DMS 273 (cell line): Measurements from ENCODE around the gene EHD4.

Experiments
- DNase-seq: peaks from one replicate; lab custom pipeline; 2025; ENCODE audit not compliant: unreplicated experiment; lab: John Stamatoyannopoulos, UW

EHD4 gene

DNA sequence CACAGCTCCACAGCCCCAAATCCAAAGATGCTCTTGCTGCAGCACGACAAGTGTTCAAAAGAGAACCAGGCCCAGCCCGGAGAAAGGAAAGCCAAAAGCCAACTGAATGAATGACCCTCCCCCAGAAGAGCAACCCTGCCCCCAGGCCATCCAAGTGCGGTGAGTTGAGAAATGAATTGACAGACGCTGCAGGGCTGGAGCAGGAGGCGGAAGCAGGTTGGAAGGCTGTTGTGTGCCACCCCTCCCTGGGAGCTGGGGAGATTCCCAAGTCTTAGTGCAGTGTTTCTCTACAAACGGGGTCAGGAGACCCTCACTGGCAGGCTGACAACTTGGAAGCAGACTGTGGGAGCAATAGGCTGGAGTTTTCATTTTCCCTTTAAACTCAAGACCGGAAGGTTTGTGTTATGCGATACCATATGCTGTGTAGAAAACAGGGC is 75.0 kb downstream of the EHD4 start:
- peak; percentile 89 for DNase-seq

DNA sequence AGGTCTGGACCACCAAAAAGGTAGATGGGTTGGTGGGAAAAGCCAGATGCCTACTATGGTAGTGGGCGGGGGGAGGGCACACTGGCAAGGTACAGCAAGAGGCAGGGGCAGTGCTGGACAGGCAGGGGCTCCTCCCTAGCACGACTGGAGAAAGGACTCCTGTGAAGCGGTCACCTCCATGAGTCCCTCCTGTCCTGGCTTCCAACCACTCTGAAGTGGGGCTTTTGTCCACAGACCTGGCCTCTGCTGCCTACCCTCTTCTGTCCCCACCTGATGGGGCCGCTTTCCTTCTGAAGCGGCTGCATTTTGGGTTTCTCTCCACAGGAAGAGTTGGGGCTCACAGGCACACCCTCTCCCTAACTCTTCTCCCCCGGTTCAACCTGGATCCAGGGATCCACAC is 75.8 kb downstream of the EHD4 start:
- DNase-seq, result peak; percentile 12

DNA sequence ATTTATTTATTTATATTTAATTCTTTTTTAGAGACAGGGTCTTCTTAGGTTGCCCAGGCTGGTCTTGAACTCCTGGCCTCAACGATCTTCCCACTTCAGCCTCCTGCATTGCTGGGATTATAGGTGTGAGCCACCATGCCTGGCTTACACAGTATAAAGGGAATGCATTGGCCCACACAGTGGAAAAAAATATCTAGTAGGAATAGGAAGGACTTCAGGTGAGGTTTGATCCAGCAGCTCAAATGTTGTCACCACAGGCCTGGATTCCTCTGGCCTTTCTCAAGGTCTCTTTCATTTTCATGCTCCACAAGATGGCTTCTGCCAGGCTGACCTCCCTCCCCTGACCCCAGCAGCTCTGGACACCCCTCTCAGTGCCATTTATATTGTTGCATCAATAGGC is 76.4 kb downstream of the EHD4 start:
- no peak for DNase-seq

DNA sequence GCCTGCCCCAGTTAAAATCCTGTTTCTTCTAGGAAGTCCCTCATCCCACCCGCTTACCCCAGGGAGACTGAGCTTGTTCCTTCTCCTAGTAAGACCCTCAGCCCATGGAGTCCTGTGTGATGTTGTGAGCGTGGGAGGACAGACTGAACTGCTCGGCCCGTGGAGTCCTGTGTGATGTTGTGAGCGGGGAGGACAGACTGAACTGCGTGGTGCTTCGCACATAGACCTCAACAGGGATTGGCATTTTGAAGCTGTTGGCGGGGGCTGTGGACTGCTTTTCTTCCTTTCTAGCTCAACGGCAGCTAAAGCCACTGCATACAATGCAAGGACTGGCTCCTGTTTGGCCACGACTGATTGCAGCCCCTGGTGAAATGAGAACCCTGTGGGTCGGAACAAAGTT is 76.9 kb downstream of the EHD4 start:
- no peak for DNase-seq

DNA sequence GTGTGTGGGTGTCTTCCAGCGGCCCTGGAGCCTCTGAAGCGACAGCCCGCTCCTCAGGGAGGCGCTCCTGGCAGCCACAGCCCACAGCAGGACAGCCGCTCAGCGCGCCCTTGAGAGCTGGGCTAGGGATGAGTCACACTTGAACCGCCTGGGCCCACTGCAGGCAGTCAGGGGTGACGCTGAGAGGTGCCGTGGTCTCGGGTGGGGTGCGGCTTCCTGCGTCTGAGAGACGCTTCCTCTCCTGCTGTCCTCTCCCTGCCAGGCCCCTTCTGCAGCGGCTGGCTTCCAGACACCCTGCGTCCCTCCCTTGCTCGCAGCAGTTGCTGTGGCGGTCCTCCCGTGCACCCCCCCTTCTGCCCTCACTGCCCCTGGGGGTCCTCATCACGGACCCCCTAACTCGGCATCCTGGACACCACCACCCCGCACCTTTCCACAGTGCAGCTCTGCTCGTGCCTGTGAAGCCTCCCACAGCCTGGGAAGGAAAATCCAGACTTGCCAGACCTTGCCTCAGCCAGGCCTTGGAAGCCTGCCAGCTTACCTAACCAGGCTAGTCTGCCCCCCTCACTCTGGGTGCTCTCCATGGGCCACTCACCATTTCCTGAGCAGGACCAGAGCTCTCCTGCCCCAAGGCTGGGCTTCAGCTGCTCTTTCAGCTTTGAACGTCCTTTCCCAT is 77.4 kb downstream of the EHD4 start:
- DNase-seq, result peak; percentile 72

DNA sequence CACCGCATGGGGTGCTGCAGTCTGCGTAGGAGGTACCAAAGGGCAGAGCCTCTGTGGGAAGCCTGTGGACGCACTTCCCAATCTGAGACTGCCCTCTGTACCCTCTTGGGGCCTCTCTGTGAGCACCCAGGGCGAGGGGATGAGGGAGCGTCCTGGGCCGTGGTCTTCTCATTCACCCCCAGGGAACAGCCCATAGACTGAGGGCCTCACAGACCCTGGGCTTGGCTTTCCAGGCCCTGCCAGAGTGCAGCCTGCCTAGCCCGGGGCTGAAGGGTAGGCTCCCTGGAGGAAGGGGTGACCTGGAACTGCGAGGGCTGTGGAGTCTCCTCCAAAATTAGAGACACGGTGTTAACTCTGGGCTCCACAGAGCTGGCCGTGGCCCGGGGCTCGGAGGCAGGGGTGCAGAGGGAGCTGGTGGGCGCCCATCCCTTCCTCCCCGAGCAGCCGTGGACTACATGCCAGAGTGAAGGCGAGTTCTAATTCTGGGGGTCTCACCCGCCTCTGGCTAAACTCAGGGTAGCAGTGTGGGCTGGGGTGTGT is 78.0 kb downstream of the EHD4 start:
- no peak for DNase-seq

DNA sequence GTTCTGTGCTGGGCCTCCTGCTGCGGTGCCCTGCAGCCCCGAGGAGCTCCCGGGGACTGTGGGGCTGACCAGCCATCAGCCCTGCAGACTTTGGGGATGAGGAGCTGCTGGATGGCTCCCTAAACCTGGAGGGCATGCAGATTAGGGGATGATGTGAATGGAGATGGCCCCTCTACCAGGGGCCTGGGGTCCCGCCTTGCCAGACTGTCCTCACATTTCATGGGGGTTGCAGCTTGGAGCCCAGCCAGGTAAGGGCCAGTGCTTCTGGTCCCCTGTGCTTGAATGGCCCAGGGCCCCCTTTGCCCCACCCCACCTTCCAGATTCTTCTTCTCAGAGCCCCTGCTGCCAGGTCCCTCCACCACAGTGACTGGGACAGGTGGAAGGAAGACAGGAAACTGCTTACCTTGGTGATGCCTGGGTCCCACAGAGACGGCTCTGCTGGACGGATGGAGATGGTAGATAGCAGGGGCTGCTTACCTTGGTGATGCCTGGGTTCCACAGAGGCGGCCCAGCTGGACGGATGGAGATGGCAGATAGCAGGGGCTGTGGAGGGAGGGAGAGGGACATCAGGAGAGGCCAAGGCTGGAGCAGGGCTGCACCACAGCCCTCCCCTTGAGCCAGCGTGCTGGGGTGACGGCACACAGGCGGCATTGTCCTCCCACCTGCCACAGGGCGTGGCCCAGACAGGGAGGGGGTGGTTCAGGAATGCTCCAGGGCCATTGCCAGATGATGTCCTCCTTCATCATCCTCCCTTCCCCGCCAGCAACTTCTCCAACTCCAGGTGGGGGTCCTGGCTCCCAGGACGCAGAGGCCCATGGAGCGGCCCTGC is 78.7 kb downstream of the EHD4 start, which contains the start of gene SPTBN5:
Gene SPTBN5 (minus strand): TSS at position 632 of the 829 bp plus-strand sequence. CDS start 556 bp downstream, at position 76.
- DNase-seq, result no peak

DNA sequence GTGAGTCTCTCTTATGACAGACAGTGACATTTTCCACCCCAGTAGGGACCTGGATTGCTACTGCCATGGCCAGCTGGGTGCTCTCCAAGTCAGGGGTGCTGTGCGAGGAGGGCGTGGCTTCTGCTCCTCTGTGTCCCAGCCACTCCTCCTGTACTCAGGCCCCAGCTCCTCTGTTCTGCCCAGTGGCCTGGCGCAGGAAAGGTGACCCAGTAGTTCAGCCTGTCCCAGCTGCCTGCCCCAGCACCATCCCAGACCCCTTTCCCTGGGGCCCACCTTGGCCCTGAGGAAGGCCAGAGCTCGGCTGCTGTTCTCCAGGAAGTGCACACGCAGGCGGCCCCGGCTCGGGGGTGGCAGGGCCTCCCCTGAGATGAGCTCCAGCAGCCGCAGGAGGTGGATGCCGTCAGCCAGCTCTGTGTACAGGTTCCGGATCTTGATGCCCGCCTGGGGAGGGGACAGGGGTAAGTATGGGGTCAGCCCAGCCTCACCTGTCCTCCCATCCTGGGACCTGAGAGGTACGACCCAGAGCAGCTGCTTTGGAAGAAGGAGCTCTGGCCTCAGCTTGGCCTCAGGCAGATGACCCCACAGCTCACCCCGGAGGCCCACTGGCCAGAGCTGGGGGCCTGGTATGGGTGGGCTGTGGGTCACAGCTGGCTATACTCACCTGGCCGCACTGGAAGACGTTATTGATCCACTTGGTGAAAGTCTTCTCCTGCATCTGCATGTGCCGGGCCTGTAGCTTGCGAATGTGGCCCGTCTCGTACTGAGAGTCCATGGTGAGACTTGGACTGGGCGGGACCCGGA is 79.5 kb downstream of the EHD4 start:
- no peak for DNase-seq

DNA sequence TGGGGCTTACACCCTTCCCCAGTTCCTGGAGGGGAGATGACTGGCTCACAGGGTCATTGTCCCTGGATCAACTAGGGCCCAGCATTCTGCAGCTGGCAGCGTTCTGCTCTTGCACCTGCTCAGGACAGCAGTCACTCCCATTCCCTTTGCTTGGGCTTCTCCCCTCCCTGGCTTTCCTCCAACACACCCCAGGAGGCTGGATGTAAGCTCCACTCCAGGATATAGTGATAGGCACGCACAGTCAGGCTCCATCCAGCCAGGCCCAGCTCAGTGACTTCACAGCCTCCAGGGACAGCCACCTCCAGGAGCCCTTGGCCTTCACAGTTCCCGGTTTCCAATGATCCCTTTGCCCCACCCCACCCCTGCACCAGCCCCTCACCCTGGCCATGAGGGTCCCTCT is 80.4 kb downstream of the EHD4 start:
- peak; percentile 46 for DNase-seq

DNA sequence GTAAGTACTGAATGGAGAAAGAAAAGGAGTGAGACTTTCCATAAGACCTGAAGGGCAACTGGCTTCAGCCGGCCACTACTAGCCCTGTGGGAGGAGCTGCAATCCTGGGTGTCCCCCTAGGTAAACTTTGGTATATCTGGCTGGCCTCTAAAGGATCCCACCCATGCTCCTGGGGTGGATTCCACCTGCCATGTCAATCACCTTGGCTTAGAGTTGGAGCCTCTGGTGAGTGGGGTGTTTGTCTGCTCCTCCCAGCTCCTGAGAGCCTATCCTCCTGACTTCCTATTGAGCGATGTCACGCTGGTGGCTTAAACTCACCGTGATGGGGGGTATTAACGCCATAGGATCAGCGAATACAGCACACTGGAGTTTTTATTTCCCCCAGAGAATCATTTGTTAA is 81.1 kb downstream of the EHD4 start:
- DNase-seq, result no peak

DNA sequence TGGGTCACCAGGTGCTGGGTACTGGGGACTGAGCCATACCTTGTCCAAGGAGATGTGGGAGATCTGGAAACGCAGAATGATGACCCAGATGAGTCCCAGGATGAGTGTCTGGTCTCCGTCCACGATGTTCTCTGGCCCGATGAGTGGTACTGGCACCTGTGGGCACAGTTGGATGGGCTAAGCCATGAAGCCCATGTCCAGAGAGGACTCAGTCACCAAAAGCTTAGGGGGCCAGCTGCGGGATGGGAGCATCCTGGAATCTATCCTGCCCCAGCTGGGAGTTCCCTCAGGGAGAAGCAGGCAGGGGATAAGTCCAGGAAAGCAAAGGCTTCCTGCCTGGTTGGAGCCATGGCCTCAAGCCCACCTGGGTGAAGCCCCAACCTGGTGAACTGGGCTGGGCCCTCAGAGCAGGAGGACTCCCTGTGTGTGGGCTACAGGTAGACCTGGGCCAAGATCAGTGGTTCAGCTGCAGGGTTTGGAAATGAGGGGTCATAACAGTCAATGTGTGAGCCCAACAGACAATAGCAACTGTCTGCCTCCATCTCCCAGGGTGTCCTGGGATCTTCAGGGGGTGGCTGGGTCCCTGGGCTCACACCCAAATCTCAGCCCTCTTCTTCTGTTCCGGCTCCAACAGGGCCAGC is 82.2 kb downstream of the EHD4 start:
- no peak for DNase-seq

DNA sequence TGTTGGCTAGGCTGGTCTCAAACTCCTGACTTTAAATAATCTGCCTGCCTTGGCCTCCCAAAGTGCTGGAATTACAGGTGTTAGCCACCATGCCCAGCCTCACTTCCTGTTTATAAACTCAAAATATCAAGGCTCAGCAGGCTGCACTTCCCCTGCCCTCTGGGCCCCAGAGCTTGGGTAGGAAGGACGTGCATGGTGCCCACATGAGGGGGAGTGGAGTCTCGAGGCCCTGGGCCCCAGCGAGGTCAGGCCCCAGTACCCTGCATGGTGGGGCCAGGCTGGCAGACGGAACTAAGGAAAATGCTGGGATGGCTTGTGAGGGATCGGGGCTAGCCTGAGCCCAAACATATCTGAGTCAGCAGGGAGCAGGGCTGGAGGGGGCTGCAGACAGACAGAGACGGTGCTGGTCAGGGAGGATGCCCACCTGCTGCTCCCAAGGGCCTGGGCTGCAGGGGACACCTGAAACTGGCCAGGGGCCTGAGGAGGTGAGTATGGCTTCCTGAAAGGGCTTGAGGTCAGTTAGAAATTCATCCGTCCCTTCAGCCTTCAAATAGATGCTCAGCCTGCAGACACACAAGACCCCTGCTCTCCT is 83.6 kb downstream of the EHD4 start:
- DNase-seq, result no peak

DNA sequence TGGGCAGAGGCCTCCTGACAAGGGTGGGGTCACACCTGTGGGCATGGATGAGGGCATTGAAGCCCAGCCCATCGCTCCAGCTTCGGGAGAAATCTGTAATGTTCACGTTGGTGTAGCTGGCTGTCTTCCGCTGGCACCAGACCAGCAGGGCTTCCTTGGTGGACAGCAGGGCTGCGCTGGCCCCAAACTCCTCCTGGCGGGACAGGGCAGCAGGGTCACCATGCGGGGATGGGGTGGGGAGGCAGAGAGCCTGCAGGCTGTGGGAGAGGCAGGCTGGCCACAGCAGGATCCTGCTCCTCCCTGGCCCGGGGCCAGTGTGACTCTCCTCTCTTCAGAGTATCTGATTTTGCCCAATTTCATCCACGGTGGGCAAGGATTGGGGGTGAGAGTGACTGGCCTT is 84.5 kb downstream of the EHD4 start:
- DNase-seq, result no peak

DNA sequence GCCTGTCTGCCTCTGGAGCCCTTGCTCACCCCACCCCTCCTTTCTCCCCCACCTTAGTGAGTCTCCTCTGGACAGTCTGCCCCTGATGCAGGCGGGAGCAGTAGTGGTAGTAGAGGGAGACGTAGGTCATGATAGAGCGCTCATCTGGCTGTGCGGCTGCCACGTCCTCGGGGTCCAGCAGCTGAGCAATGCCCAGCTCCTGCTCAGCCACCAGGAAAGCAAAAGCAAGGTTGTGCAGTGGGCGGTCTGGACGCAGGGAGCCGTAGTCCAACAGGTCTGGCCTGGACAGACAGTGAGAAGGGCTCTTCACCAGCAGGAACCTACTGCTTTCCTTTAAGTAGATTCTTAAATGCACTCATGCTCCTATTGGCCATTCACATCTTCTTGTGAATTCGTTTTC is 85.2 kb downstream of the EHD4 start:
- DNase-seq, result no peak

DNA sequence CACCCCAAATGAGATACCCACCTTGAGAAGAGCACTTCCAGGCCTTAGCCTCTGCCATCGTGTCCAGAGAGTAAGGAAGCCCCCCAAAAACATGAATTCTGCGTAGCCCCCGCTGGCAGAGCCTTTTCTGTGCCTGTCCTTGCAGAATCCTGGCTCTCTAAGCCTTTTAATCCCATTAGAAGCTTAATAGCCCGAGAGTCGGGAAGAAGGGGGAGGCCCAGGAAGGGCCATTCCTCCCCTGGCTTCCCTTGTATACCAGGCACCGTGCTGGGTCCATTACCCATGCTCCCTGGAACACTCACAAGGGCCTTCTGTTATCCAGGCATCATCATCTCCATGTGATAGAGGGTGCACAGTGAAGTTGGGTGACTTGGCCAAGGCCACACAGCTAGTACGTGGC is 85.6 kb downstream of the EHD4 start:
- DNase-seq, result no peak

DNA sequence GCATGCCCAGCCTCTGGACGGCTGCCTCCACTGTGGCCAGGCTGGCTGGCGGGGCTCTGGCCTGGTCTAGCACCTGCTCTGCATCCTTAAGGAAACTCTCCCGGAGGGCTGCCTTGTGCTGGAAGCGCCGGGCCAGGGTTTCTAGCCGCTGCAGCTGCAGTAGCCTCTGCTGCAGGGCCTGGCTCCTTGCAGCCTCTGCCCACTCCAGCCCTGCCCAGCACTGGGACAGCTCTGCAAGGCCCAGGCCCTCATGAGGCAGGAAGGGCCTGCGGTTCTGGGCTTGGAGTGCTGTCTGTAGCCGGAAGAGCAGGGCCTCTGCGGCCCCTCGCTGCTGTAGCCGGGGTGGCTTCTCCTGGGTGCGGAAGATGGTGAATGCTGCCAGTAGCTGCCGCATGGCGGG is 86.5 kb downstream of the EHD4 start:
- no peak for DNase-seq

DNA sequence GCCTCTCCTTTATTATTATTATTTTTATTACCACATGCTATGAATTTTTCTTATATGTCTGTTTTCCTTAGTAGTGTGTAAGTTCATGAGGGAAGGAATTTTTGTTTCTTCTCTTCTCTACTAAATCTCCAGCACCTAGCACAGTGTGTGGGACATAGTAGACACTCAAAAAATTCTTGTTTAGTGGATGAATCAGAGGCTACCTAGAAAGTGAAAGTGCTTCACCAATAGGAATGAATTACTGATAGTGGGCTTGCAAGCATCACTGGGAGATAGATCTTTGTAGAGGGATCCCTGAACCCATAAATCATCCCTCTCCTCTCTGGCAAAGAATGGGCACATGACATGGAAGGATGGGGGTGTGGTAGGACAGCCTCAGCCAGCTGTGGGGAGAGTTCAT is 87.0 kb downstream of the EHD4 start:
- no peak for DNase-seq

DNA sequence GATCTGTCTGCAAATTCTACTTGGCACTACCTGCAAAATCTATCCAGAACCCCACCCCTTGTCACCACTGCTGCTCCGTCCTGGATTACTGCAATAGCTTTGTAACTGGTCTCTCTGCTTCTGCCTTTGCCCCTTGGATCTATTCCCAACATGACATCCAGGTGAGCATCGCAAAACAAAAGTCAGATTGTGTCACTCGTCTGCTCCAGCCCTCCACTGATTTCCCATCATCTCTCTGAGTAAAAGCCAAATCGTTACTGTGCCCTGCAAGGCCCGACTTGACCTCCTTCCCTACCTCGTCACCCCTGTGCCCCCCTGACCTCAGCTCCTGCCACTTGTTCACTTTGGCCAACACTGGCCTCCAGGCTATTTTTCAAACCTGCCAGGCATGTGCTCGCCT is 87.9 kb downstream of the EHD4 start:
- DNase-seq, result no peak

DNA sequence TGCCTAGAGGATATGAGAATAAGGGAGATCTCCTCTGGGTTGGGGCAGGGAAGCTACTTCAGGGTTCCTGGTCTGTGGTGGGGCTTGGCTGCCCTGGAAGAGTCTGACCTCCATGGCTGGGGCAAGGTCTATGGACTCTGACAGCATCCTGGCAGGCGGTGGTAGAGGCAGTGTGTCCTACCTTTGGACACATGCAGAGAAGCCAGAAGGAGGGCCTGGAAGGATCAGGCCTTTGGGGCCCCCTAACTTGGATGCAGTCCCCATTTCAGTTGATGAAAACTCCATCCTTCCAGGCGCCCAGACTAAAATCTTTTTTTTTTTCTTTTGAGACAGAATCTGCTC is 88.9 kb downstream of the EHD4 start:
- no peak for DNase-seq

DNA sequence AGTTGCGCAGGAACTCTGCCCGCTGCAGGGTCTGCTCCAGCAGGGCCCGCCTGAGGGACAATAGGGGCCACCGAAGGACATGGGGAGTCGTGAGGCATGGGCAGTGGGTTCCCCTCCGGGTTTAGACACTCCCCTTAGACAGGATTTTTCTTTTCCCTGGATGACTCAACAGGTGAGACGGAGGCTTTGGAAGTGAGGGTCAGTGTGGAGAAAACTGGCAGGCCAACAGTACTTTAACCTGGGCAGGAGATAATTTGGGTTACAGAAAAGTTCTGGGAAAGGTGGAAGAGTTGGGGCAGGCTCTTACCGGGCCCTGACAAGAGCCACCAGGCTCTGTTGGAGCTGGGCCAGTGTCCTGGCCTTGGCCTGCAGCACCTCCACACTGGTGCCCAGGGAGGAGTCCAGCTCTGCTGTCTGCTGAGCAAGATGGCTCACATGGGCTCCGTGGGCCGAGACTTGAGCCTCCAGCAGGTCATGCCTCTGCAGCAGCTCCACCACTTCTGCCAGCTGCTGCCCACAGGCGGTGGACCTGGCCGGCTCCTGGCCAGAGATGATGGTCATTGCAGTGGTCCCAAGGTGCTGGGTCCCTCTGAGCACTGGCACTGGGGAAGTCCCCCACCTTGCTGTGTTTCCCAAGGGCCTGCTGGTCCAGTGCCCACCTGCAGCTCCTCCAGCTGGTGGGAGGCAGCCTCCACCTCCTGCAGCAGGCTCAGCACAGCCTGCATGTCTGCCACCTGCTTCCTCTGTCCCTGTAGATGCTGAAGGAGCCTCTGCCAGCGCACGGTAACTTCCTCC is 89.5 kb downstream of the EHD4 start:
- DNase-seq, result peak; percentile 44
